ENCODE measurements around the gene PON2.
A peak's percentile ranks its signal among the peaks of the same experiment; 100 is the strongest.

- TF ChIP-seq CTCF (IDR thresholded peaks at IDR 0.05) (peak in 6 of 12 donors; percentile 9 to 43 (median 19)), POLR2A (IDR thresholded peaks at IDR 0.05) (no peak)
Observed at GRCh38 chr7:95396136-95397032, 38.4 kb downstream of the PON2 start, which contains the start of gene PON3.

All from heart left ventricle (tissue), 13 donors.